Liver (tissue), 3 donors: ENCODE data around the gene UGT1A6.

Experiments used
- ATF3 ChIP-seq: IDR thresholded peaks from 2 replicates; pipeline ENCODE4 v1.6.1; 2016; ENCODE audit warnings: antibody characterized with exemption
- CTCF ChIP-seq: fragments of 150-350 bp; IDR thresholded peaks from 2 replicates; pipeline ENCODE4 v1.5.1; 2017; ENCODE audit warnings: improper control_type of control experiment, low read depth, low read length; ENCODE audit not compliant: missing input control
- FOXA1 ChIP-seq: IDR thresholded peaks from 2 replicates; pipeline ENCODE4 v1.6.1; 2016; ENCODE audit warnings: antibody characterized with exemption
- FOXA2 ChIP-seq: IDR thresholded peaks from 2 replicates; pipeline ENCODE4 v1.6.1; 2016; ENCODE audit warnings: antibody characterized with exemption
- GABPA ChIP-seq, 2 donors: IDR thresholded peaks in 1 of 2; conservative IDR thresholded peaks in 1 of 2; 2 replicates each; pipeline ENCODE4 v1.6.1; 2016; ENCODE audit warnings: antibody characterized with exemption in 2 of 2, mild to moderate bottlenecking in 1 of 2, moderate library complexity in 1 of 2
- JUND ChIP-seq, 2 donors: IDR thresholded peaks; 2 replicates each; pipeline ENCODE4 v1.6.1; 2016; ENCODE audit warnings: antibody characterized with exemption in 2 of 2
- RAD21 ChIP-seq, 2 donors: IDR thresholded peaks; 2 replicates each; pipeline ENCODE4 v1.6.1; 2016; ENCODE audit warnings: antibody characterized with exemption in 2 of 2, mild to moderate bottlenecking in 2 of 2
- RXRA ChIP-seq, 2 donors: IDR thresholded peaks; 2 replicates each; pipeline ENCODE4 v1.6.1; 2017 to 2018; ENCODE audit warnings: antibody characterized with exemption in 2 of 2, mild to moderate bottlenecking in 1 of 2
- SP1 ChIP-seq: IDR thresholded peaks from 2 replicates; pipeline ENCODE4 v1.6.1; 2018; ENCODE audit warnings: antibody characterized with exemption, mild to moderate bottlenecking
- TAF1 ChIP-seq: conservative IDR thresholded peaks from 2 replicates; pipeline ENCODE4 v1.6.1; 2016; ENCODE audit warnings: antibody characterized with exemption, mild to moderate bottlenecking
- YY1 ChIP-seq: IDR thresholded peaks from 2 replicates; pipeline ENCODE4 v1.6.1; 2016; ENCODE audit warnings: antibody characterized with exemption, mild to moderate bottlenecking
- TF ChIP-seq, protein P1 (sequence below): IDR thresholded peaks from 2 replicates; pipeline ENCODE4 v1.6.1; 2016; ENCODE audit warnings: antibody characterized with exemption, mild to moderate bottlenecking
- TF ChIP-seq, protein P2 (sequence below): IDR thresholded peaks from 2 replicates; pipeline ENCODE4 v1.6.1; 2016; ENCODE audit warnings: antibody characterized with exemption
- TF ChIP-seq, protein P3 (sequence below): IDR thresholded peaks from 2 replicates; pipeline ENCODE4 v1.6.1; 2016; ENCODE audit warnings: antibody characterized with exemption
- donor health status: healthy.
- donor health status: healthy.

DNA sequence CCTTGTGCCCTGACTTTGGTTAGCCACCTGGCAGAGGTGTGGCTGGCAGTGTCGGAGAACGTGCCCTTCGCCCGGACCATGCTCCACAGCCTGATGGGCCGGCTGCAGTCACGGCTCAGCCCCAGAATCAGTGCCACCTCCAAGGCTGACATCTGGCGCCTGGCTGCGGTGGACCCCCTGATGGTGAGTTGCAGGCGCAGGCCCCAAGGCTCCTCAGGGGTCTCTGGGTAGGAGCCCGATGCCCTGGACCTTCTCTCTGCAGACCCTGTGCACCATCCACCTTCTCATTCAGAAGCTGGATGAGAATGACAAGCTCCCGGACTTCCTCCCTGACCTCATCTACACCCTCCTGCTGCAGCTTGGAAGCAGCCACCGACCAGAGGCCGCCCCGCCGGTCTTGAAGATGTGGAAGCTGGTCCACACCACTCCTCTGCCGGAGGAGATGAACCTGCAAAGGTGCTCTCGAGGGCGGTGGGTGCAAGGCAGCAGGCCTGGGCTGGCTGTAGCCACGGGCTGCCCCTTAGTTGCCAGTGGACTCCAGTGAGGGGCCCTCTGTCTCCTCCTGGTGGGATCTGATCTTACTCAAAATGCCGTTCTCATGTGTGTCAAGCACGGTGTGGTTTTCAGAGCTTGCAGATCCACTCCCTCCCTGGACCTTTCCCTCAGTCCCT is 129.5 kb downstream of the UGT1A6 start:
- peak in 1 of 2 donors; percentile 71 for TF ChIP-seq RXRA (IDR thresholded peaks at IDR 0.05)
- no peak for TF ChIP-seq GABPA (IDR thresholded peaks at IDR 0.05 in 1 of 2, conservative IDR thresholded peaks at IDR 0.05 in 1 of 2)
- no peak for TF ChIP-seq CTCF
- TF ChIP-seq RAD21 (IDR thresholded peaks at IDR 0.05): no peak
- no peak for TF ChIP-seq TAF1
- TF ChIP-seq, protein P1, sequence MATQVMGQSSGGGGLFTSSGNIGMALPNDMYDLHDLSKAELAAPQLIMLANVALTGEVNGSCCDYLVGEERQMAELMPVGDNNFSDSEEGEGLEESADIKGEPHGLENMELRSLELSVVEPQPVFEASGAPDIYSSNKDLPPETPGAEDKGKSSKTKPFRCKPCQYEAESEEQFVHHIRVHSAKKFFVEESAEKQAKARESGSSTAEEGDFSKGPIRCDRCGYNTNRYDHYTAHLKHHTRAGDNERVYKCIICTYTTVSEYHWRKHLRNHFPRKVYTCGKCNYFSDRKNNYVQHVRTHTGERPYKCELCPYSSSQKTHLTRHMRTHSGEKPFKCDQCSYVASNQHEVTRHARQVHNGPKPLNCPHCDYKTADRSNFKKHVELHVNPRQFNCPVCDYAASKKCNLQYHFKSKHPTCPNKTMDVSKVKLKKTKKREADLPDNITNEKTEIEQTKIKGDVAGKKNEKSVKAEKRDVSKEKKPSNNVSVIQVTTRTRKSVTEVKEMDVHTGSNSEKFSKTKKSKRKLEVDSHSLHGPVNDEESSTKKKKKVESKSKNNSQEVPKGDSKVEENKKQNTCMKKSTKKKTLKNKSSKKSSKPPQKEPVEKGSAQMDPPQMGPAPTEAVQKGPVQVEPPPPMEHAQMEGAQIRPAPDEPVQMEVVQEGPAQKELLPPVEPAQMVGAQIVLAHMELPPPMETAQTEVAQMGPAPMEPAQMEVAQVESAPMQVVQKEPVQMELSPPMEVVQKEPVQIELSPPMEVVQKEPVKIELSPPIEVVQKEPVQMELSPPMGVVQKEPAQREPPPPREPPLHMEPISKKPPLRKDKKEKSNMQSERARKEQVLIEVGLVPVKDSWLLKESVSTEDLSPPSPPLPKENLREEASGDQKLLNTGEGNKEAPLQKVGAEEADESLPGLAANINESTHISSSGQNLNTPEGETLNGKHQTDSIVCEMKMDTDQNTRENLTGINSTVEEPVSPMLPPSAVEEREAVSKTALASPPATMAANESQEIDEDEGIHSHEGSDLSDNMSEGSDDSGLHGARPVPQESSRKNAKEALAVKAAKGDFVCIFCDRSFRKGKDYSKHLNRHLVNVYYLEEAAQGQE: no peak
- TF ChIP-seq SP1: no peak
- no peak for TF ChIP-seq ATF3
- TF ChIP-seq YY1: no peak
- no peak for TF ChIP-seq FOXA1
- TF ChIP-seq, protein P2, sequence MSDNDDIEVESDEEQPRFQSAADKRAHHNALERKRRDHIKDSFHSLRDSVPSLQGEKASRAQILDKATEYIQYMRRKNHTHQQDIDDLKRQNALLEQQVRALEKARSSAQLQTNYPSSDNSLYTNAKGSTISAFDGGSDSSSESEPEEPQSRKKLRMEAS: no peak
- no peak for TF ChIP-seq JUND (IDR thresholded peaks at IDR 0.05)
- TF ChIP-seq, protein P3, sequence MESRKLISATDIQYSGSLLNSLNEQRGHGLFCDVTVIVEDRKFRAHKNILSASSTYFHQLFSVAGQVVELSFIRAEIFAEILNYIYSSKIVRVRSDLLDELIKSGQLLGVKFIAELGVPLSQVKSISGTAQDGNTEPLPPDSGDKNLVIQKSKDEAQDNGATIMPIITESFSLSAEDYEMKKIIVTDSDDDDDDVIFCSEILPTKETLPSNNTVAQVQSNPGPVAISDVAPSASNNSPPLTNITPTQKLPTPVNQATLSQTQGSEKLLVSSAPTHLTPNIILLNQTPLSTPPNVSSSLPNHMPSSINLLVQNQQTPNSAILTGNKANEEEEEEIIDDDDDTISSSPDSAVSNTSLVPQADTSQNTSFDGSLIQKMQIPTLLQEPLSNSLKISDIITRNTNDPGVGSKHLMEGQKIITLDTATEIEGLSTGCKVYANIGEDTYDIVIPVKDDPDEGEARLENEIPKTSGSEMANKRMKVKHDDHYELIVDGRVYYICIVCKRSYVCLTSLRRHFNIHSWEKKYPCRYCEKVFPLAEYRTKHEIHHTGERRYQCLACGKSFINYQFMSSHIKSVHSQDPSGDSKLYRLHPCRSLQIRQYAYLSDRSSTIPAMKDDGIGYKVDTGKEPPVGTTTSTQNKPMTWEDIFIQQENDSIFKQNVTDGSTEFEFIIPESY: no peak
- no peak for TF ChIP-seq FOXA2
